ENCODE data around the gene DAB2IP. TPM values are rescaled to one million over a fixed set of nuclear protein-coding genes. Genes with fewer than 3 reads are reported as not detected.
A peak's percentile ranks its signal among the peaks of the same experiment; 100 is the strongest.

DAB2IP gene
- total RNA-seq, 1 donor from 2014 or later: 46.0 TPM

DNA sequence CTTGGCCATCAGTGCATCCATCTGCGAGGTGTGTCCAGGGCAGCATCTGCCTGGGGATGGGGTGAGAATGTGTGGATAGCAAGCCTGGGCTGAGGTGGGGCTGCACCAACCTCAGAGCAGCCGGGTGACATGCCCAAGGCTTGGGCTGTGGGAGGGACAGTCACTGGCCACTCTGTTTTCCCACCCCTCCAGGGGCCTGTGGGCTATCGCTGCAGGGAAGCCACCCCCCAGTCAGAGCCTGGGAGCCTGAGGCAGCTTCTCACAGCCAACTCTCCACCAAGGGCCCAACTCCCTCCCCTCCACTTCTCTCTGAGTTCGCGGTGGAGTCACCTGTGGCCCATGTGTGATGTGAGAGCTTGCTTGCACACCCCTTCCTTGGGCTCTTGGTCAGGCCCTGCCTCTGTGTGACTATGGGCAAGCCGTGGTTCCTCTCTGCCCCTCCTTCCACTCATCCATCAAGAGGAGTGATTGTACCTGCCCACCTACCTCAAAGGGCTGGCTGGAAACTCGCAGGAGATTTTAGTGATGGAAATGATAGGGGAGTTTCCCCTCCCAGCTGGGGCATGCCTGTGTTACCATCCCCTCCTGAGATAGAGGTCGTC is 54.8 kb downstream of the DAB2IP start:
- ATAC-seq: no peak

- ATAC-seq: no peak
These were observed 56.3 kb downstream of the DAB2IP start for GRCh38 chr9:121707477-121708424.

- no peak for ATAC-seq
These were observed 57.5 kb downstream of the DAB2IP start for GRCh38 chr9:121708768-121709488.

GRCh38 chr9:121709798-121710197 is 58.4 kb downstream of the DAB2IP start:
- ATAC-seq: peak; percentile 64

GRCh38 chr9:121711281-121711680 is 59.8 kb downstream of the DAB2IP start:
- ATAC-seq: no peak

DNA sequence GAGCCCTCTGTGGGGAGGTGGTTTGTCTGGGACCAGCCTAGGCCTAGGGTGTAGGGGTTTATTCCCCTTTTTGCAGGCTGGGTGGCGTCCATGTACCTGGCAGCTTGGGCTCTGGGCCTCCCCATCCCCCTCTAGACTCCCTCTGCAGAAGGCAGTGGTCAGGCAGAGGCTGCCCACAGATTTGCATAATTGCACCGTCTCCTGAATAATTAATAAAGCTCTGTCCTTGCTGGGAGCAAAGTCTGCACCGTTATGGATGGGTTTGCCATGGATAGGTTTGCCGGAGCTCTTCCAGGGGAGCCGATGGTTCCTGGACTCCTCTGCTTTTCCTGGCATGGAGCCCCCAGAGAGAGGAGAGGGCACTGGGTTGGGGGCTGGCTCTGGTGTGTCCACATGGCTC is 60.4 kb downstream of the DAB2IP start:
- no peak for ATAC-seq

- ATAC-seq: no peak
These were observed 62.1 kb downstream of the DAB2IP start for GRCh38 chr9:121713400-121714070.

- ATAC-seq: no peak
These were observed 62.8 kb downstream of the DAB2IP start for GRCh38 chr9:121714075-121714705.

DNA sequence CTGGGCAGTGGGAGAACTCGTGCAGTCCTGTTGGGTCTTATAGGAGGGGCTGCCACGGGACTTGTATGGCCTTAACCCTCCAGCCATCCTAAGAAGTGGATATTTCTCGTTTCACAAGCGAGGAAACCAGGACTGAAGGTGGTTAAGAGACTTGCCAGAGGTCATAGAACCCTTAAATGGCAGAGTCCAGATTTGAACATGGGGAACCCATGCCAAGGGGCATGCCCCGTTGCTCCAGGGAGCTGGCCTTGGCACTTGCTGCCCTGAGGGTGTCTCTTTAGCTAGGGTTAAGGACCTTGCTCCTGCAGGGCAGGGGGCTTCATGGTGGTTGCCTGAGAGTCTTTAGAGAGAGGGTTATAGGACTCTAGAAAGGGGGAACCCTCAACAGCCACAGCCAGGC is 63.4 kb downstream of the DAB2IP start:
- no peak for ATAC-seq

- peak; percentile 19 for ATAC-seq
These were observed 65.9 kb downstream of the DAB2IP start for GRCh38 chr9:121717141-121717991.

DNA sequence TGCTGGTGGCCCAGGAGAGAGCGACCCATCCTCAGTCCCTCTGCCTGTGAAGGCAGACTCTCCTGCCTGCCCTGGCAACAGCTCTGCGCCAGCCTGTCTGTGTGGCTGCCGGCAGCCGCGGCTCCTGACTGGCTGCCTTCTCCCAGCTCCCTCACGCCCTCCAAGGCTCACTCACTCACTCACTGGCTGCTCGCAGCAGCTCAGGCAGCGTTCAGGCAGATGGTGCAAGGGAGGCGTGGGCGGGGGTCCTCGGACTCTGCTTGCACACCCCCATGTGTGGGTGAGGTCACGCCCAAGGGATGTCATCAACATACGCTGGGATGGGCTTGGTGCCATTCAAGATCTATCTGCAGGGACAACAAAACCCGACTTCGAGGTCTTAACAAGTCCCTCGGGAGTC is 66.7 kb downstream of the DAB2IP start:
- ATAC-seq: peak; percentile 70

DNA sequence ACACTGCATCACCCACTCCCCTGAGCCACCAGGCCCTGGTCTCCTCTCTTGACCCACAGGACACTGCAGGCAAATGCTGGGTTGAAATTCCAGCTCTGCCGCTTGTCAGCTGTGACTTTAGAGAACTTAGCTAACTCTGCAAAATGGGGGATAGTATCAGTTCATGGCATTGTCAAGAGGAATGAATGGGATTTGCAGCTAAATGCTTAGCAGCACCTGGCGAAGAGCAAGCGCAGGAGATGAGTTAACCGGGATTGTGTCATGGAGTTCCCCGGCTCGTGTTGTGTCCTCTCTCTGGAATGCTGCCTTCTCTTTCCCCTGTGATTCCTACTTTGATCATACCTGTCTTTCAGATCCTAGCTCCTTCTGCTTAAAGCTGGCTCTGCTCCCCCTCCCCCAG is 67.1 kb downstream of the DAB2IP start:
- ATAC-seq: no peak

DNA sequence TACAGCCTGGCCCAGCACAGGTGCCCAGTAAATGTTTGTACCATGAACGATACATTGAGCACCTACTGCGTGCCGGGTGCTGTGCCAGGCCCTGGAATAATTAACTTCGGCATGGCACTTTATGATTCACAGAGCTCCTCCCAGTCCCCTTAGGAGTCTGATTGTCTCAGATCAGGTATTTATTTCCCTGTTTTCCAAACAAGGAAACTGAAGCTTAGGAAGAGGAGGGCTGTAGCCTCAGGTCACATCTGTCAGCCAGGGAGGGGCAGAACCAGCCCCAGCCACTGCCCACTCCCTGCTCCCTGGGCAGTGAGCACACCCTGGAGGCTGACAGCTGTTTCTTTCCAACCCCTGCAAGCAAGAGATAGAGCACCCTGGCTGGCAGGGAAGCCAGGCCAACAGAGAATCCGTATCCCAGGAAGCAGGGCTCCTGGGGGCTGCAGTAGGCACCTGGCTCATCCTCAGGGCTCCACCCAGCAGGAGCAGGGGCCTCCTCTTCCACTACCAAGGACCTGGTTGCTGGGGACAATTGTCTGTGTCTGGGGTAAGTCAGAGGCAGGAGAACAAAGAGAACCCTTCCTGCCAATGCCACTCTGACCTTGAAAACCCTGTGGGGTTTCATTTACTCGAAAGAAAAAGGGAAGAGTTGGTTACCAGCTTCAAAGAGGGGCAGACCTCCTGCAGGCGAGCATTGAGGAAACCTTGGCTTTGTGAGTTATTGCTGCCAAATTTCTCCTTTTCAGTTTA is 69.0 kb downstream of the DAB2IP start:
- ATAC-seq: peak; percentile 64

GRCh38 chr9:121721058-121721350 is 69.6 kb downstream of the DAB2IP start:
- no peak for ATAC-seq

GRCh38 chr9:121721770-121722169 is 70.3 kb downstream of the DAB2IP start:
- ATAC-seq: no peak

GRCh38 chr9:121725008-121725775 is 73.8 kb downstream of the DAB2IP start:
- ATAC-seq: peak; percentile 86

GRCh38 chr9:121727295-121728020 is 76.0 kb downstream of the DAB2IP start:
- ATAC-seq: no peak

- no peak for ATAC-seq
These were observed 77.5 kb downstream of the DAB2IP start for GRCh38 chr9:121728916-121729315.

All from esophagus mucosa (tissue), 1 donor.